Mesothelial cell of epicardium (in vitro differentiated cells): ENCODE results near the gene CCNL2. TPM values are rescaled to one million over a fixed set of nuclear protein-coding genes. Genes with fewer than 3 reads are reported as not detected.

ENCODE experiments used
- DNase-seq, 2 experiments: peaks; one replicate each; pipeline ENCODE4 v3.0.0; 2021; ENCODE audit warnings: low spot score in 2 of 2; ENCODE audit not compliant: unreplicated experiment in 2 of 2
- H3K27ac Mint-ChIP-seq: 2 replicates; pipeline ENCODE4 v1.8.0; 2021; ENCODE audit warnings: mixed read lengths
- H3K27me3 Mint-ChIP-seq: 2 replicates; pipeline ENCODE4 v1.8.0; 2021; ENCODE audit warnings: low read depth, mixed read lengths
- H3K36me3 Mint-ChIP-seq: 2 replicates; pipeline ENCODE4 v1.8.0; 2021; ENCODE audit warnings: mixed read lengths
- H3K4me1 Mint-ChIP-seq: 2 replicates; pipeline ENCODE4 v1.8.0; 2021; ENCODE audit warnings: mixed read lengths
- H3K4me3 Mint-ChIP-seq: 2 replicates; pipeline ENCODE4 v1.8.0; 2021; ENCODE audit warnings: mild to moderate bottlenecking, moderate library complexity, mixed read lengths
- H3K9me3 Mint-ChIP-seq: 2 replicates; pipeline ENCODE4 v1.8.0; 2021; ENCODE audit warnings: mixed read lengths
- CTCF ChIP-seq: fragments of 200-600 bp; sonication (generic); IDR thresholded peaks from one replicate; pipeline ENCODE4 v1.5.0; 2021; ENCODE audit warnings: antibody characterized with exemption; ENCODE audit not compliant: unreplicated experiment
- total RNA-seq: library from RNA; stranded (reverse); gene quantifications from 3 replicates; pipeline ENCODE4 v1.2.1, GENCODE V29; 2021

CCNL2 gene
- total RNA-seq, 1 donor from 2014 or later: 423 TPM

DNA sequence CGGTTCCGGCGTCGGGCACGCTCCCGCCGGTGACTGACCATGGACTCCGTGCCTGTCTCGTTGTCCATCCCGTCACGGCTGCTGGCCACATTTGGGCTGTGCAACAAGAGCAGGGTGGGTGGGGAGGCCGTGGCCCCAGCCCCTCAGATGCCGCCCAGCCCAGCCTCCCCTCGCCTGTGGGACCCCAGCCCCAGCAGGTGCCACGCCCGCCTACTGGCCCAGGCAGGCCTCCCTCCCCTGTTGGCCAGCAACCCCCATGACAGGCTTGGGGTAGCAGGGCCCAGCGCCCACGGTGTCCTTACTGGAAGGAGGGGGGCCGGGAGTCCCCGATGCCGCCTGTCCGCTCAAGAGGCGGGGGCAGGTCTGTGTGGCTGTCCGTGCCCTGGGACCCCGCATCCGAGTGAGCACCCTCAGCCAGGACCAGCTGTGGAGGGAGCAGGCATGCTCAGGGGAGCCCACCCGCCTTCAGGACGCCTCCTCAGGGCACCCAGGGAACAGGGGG lies 57.0 kb downstream of the CCNL2 start:
- Mint-ChIP-seq H3K4me1 (peaks cover 5% of the 10 kb centered on the region), H3K9me3 (no peaks in the 10 kb centered on the region), H3K36me3 (peaks cover 18% of the 10 kb centered on the region), H3K27me3 (no peaks in the 10 kb centered on the region), H3K27ac (no peak overlapping the region), H3K4me3 (no peak overlapping the region)
- no peak for TF ChIP-seq CTCF
- DNase-seq: no peak

GRCh38 chr1:1341549-1342021 lies 57.5 kb downstream of the CCNL2 start:
- Mint-ChIP-seq H3K36me3 (peaks cover 18% of the 10 kb centered on the region), H3K27ac (no peak overlapping the region), H3K27me3 (no peaks in the 10 kb centered on the region), H3K4me1 (no peaks in the 10 kb centered on the region), H3K4me3 (no peak overlapping the region), H3K9me3 (no peaks in the 10 kb centered on the region)
- DNase-seq: no peak
- no peak for TF ChIP-seq CTCF

DNA sequence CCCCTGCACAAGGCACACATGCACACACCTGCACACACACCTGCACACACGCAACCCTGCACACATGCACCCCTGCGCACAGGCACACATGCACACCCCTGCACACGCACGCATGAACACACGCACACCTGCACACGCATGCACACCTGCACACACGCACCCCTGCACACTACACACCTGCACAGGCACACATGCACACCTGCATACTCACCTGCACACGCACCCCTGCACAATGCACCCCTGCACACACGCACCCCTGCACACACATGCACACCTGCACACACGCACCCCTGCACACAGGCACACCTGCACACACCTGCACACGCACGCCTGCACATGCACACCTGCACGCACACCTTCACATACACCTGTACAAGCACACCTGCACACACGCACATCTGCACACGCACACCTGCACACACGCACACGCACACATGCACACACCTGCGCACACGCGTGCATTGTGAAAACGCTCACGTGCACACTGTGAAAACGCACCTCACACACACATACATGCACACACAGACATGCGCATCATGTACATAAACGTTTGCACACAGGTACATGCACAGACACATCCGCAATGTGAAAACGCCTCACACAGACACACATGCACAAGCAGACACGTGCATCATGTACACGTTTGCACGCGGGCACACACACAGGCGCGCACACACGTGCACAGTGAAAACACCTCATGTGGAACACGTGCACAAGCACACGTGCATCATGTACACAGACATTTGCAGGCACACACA lies 58.2 kb downstream of the CCNL2 start:
- Mint-ChIP-seq H3K9me3 (no peaks in the 10 kb centered on the region), H3K4me3 (no peak overlapping the region), H3K27ac (no peak overlapping the region), H3K36me3 (peaks cover 18% of the 10 kb centered on the region), H3K27me3 (no peaks in the 10 kb centered on the region), H3K4me1 (no peaks in the 10 kb centered on the region)
- no peak for DNase-seq
- TF ChIP-seq CTCF: no peak

- Mint-ChIP-seq H3K36me3 (peaks cover 18% of the 10 kb centered on the region), H3K4me1 (no peaks in the 10 kb centered on the region), H3K9me3 (no peaks in the 10 kb centered on the region), H3K4me3 (no peak overlapping the region), H3K27me3 (no peaks in the 10 kb centered on the region), H3K27ac (no peak overlapping the region)
- no peak for DNase-seq
- TF ChIP-seq CTCF: no peak
These were observed 59.0 kb downstream of the CCNL2 start for GRCh38 chr1:1340185-1340584.

DNA sequence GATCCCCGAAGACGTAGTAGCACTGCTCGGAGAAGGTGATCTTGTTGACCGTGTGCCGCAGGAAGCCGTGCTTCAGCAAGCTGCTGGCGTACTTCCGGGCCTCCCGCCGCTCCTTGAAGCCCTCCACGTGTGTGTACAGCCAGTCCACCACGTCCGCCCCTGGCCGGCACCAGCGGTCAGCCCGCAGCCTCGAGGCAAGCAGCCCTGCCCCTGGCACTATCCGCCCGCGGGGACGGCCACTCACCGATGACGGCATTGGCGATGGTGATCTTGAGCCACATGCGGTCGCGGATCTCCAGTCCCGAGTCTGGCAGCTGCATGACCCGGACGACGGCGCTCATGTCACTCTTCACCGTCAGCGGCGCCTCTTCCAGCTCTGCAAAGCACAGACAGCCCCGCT lies 60.9 kb downstream of the CCNL2 start:
- Mint-ChIP-seq H3K4me3 (no peak overlapping the region), H3K9me3 (no peaks in the 10 kb centered on the region), H3K36me3 (peaks cover 18% of the 10 kb centered on the region), H3K27me3 (no peaks in the 10 kb centered on the region), H3K4me1 (no peaks in the 10 kb centered on the region), H3K27ac (no peak overlapping the region)
- TF ChIP-seq CTCF: no peak
- no peak for DNase-seq
